GM21825 (cell line): ENCODE data around the gene TESK2.
A peak's percentile ranks its signal among the peaks of the same experiment; 100 is the strongest.

Experiments
- ATAC-seq: cut with Tn5 transposase; IDR thresholded peaks from one replicate; pipeline ENCODE4 v1.9.1; 2021; ENCODE audit warnings: mild to moderate bottlenecking, moderate library complexity; ENCODE audit not compliant: unreplicated experiment

Gene TESK2

GRCh38 chr1:45339789-45340558, 151.0 kb downstream of the TESK2 start, which contains the start of the genes MUTYH and TOE1:
Gene MUTYH, minus strand, starts transcription at chr1:45340440. Its CDS starts 5,935 bp downstream, at chr1:45334505.
Gene TOE1, plus strand, starts transcription at chr1:45340170. Its CDS starts 83 bp downstream, at chr1:45340253.
- ATAC-seq, result peak; percentile 78

- no peak for ATAC-seq
These were observed 153.2 kb downstream of the TESK2 start for GRCh38 chr1:45337630-45338325.

- no peak for ATAC-seq
These were observed 155.1 kb downstream of the TESK2 start for GRCh38 chr1:45335855-45336324.

GRCh38 chr1:45334308-45335245, 156.4 kb downstream of the TESK2 start:
- ATAC-seq, result no peak

- ATAC-seq, result no peak
These were observed 158.6 kb downstream of the TESK2 start for GRCh38 chr1:45332346-45332720.

- no peak for ATAC-seq
These were observed 159.3 kb downstream of the TESK2 start for GRCh38 chr1:45331436-45332345.

GRCh38 chr1:45329445-45329844, 161.5 kb downstream of the TESK2 start:
- no peak for ATAC-seq

- ATAC-seq, result no peak
These were observed 162.3 kb downstream of the TESK2 start for GRCh38 chr1:45328680-45329079.

- ATAC-seq, result no peak
These were observed 163.1 kb downstream of the TESK2 start for GRCh38 chr1:45327644-45328515.

GRCh38 chr1:45326627-45327623, 164.0 kb downstream of the TESK2 start, which contains the start of gene HPDL:
Gene HPDL, plus strand, starts transcription at chr1:45326895. Its CDS starts 254 bp downstream, at chr1:45327149.
- ATAC-seq, result no peak

- no peak for ATAC-seq
These were observed 165.0 kb downstream of the TESK2 start for GRCh38 chr1:45325851-45326506.

GRCh38 chr1:45322486-45323040, 168.4 kb downstream of the TESK2 start:
- no peak for ATAC-seq

- ATAC-seq, result no peak
These were observed 169.5 kb downstream of the TESK2 start for GRCh38 chr1:45321444-45321843.

GRCh38 chr1:45319761-45320160, 171.2 kb downstream of the TESK2 start:
- ATAC-seq, result no peak

- ATAC-seq, result no peak
These were observed 173.8 kb downstream of the TESK2 start for GRCh38 chr1:45317166-45317565.

- ATAC-seq, result no peak
These were observed 176.7 kb downstream of the TESK2 start for GRCh38 chr1:45314266-45314665.

- ATAC-seq, result no peak
These were observed 184.1 kb downstream of the TESK2 start for GRCh38 chr1:45306905-45307304.
